ENCODE data around the gene PITPNC1.

GRCh38 chr17:67470163-67470562 lies 93.1 kb downstream of the PITPNC1 start:
- TF ChIP-seq, protein P1, sequence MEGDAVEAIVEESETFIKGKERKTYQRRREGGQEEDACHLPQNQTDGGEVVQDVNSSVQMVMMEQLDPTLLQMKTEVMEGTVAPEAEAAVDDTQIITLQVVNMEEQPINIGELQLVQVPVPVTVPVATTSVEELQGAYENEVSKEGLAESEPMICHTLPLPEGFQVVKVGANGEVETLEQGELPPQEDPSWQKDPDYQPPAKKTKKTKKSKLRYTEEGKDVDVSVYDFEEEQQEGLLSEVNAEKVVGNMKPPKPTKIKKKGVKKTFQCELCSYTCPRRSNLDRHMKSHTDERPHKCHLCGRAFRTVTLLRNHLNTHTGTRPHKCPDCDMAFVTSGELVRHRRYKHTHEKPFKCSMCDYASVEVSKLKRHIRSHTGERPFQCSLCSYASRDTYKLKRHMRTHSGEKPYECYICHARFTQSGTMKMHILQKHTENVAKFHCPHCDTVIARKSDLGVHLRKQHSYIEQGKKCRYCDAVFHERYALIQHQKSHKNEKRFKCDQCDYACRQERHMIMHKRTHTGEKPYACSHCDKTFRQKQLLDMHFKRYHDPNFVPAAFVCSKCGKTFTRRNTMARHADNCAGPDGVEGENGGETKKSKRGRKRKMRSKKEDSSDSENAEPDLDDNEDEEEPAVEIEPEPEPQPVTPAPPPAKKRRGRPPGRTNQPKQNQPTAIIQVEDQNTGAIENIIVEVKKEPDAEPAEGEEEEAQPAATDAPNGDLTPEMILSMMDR (conservative IDR thresholded peaks at IDR 0.05 in 1 of 2, IDR thresholded peaks at IDR 0.05 in 1 of 2; ENCODE audit: low read depth in 1 of 2, low read length in 2 of 2) = no peak
- TF ChIP-seq EZH2 (IDR thresholded peaks at IDR 0.05; ENCODE audit: low read length, missing control alignments) = no peak

All from fibroblast of lung (primary cell).